SK-N-SH (cell line): ENCODE results near the gene AP5M1. TPM values are rescaled to one million over a fixed set of nuclear protein-coding genes. Genes with fewer than 3 reads are reported as not detected.

ENCODE experiments used
- CTCF ChIA-PET: fragments of 300-600, 350-600 bp; formaldehyde crosslinking; extraction: SDS; loops from one replicate; lab custom pipeline; 2021; lab: Yijun Ruan, JAX
- POLR2A ChIA-PET: fragments of 350-600 bp; sonication (Branson Sonifier 250); formaldehyde crosslinking; extraction: SDS; loops from one replicate; lab custom pipeline; 2020; ENCODE audit warnings: antibody characterized with exemption, inconsistent platforms; lab: Yijun Ruan, JAX
- DNase-seq: peaks from one replicate; pipeline ENCODE4 v3.0.0; 2012
- H2AFZ ChIP-seq: fragments of 200-600 bp; sonication (generic); 2 replicates; pipeline ENCODE4 v1.8.1; 2016; ENCODE audit warnings: antibody characterized with exemption, mild to moderate bottlenecking, low read depth
- H3F3A ChIP-seq: fragments of 200-600 bp; sonication (generic); replicated peaks from 2 replicates; pipeline ENCODE3; 2016; ENCODE audit warnings: antibody characterized with exemption, mild to moderate bottlenecking; ENCODE audit not compliant: insufficient read depth
- H3K27ac ChIP-seq, 2 experiments: fragments of 200-500 bp in 1 of 2; fragments of 200-600 bp in 1 of 2; sonication (Bioruptor generic) in 1 of 2; sonication (generic), shearing (Covaris generic) in 1 of 2; 2 replicates each; pipeline versions ENCODE4 v1.5.1 to v1.6.1; 2014 to 2016; ENCODE audit warnings: low read depth in 2 of 2, inconsistent platforms in 1 of 2, low read length in 1 of 2, mild to moderate bottlenecking in 1 of 2, mixed read lengths in 1 of 2
- H3K27me3 ChIP-seq: fragments of 200-600 bp; sonication (generic), shearing (Covaris generic); 2 replicates; pipeline ENCODE4 v1.6.1; 2016; ENCODE audit warnings: mixed run types; ENCODE audit not compliant: insufficient read depth
- H3K36me3 ChIP-seq, 2 experiments: fragments of 200-500 bp in 1 of 2; fragments of 200-600 bp in 1 of 2; sonication (Bioruptor generic) in 1 of 2; sonication (generic) in 1 of 2; replicated peaks in 1 of 2; 2 replicates each; pipeline versions ENCODE3 to v1.5.1; 2014 to 2016; ENCODE audit warnings: low read length in 1 of 2, mild to moderate bottlenecking in 1 of 2; ENCODE audit not compliant: insufficient read depth in 2 of 2, control insufficient read depth in 1 of 2
- H3K4me1 ChIP-seq, 2 experiments: fragments of 200-500 bp in 1 of 2; fragments of 200-600 bp in 1 of 2; sonication (Bioruptor generic) in 1 of 2; sonication (generic), shearing (Covaris generic) in 1 of 2; 2 replicates each; pipeline versions ENCODE4 v1.5.1 to v1.6.1; 2014 to 2016; ENCODE audit warnings: low read depth in 1 of 2, low read length in 1 of 2, mixed run types in 1 of 2; ENCODE audit not compliant: insufficient read depth in 2 of 2, control insufficient read depth in 1 of 2
- H3K4me2 ChIP-seq: fragments of 200-600 bp; sonication (generic), shearing (Covaris generic); 2 replicates; pipeline ENCODE4 v1.6.1; 2017; ENCODE audit warnings: mixed run types
- H3K4me3 ChIP-seq, 2 experiments: fragments of 200-500 bp in 1 of 2; fragments of 200-600 bp in 1 of 2; sonication (Bioruptor generic) in 1 of 2; sonication (generic), shearing (Covaris generic) in 1 of 2; 2 replicates each; pipeline versions ENCODE4 v1.5.1 to v1.8.1; 2014 to 2016; ENCODE audit warnings: low read depth in 2 of 2, inconsistent platforms in 1 of 2, low read length in 1 of 2, mild to moderate bottlenecking in 1 of 2, mixed read lengths in 1 of 2, moderate library complexity in 1 of 2
- H3K79me2 ChIP-seq: fragments of 200-600 bp; sonication (generic); 2 replicates; pipeline ENCODE4 v1.8.1; 2017; ENCODE audit warnings: mild to moderate bottlenecking; ENCODE audit not compliant: insufficient read depth
- H3K9ac ChIP-seq: fragments of 200-600 bp; sonication (generic); 2 replicates; pipeline ENCODE4 v1.6.1; 2017; ENCODE audit warnings: mixed run types
- H3K9me2 ChIP-seq: fragments of 200-600 bp; sonication (generic); 2 replicates; pipeline ENCODE4 v1.6.1; 2017; ENCODE audit warnings: mixed run types
- H3K9me3 ChIP-seq: fragments of 200-600 bp; sonication (generic); 2 replicates; pipeline ENCODE4 v1.6.1; 2017; ENCODE audit warnings: mixed run types, mild to moderate bottlenecking, moderate library complexity
- H4K20me1 ChIP-seq: fragments of 200-600 bp; sonication (generic); 2 replicates; pipeline ENCODE4 v1.6.1; 2017; ENCODE audit warnings: mild to moderate bottlenecking, mixed run types; ENCODE audit not compliant: insufficient read depth
- CTCF ChIP-seq: fragments of 200-600 bp; sonication (generic); IDR thresholded peaks from 2 replicates; pipeline ENCODE4 v1.6.1; 2017; ENCODE audit warnings: antibody characterized with exemption, mild to moderate bottlenecking, moderate library complexity
- EZH2phosphoT487 ChIP-seq: fragments of 200-600 bp; sonication (generic); IDR thresholded peaks from 2 replicates; pipeline ENCODE4 v1.6.1; 2017; ENCODE audit warnings: low read depth, mixed run types, mild to moderate bottlenecking, antibody characterized with exemption, moderate library complexity, borderline replicate concordance
- FOXJ3 ChIP-seq: sonication (generic); formaldehyde crosslinking; IDR thresholded peaks from 2 replicates; pipeline ENCODE4 v1.5.1; 2020; ENCODE audit warnings: mild to moderate bottlenecking, missing genetic modification reagents
- JUND ChIP-seq: IDR thresholded peaks from 2 replicates; pipeline ENCODE4 v1.4.0; 2012
- MAX ChIP-seq: IDR thresholded peaks from 2 replicates; pipeline ENCODE4 v1.4.0; 2012; ENCODE audit warnings: low read depth
- MEF2A ChIP-seq: IDR thresholded peaks from 2 replicates; pipeline ENCODE4 v1.4.0; 2012; ENCODE audit warnings: low read depth, borderline replicate concordance
- MXI1 ChIP-seq: IDR thresholded peaks from 2 replicates; pipeline ENCODE4 v1.6.1; 2012; ENCODE audit warnings: mild to moderate bottlenecking, low read depth, low read length, improper control_type of control experiment
- RCOR1 ChIP-seq: fragments of 150-350 bp; IDR thresholded peaks from 2 replicates; pipeline ENCODE4 v1.6.1; 2017; ENCODE audit warnings: antibody characterized with exemption, low read length
- REST ChIP-seq: IDR thresholded peaks from 2 replicates; pipeline ENCODE4 v1.6.1; 2012; ENCODE audit warnings: mild to moderate bottlenecking, low read depth, low read length, moderate library complexity
- SIN3A ChIP-seq: IDR thresholded peaks from 2 replicates; pipeline ENCODE4 v1.6.1; 2012; ENCODE audit warnings: low read depth, mild to moderate bottlenecking, low read length, moderate library complexity, borderline replicate concordance
- TEAD4 ChIP-seq: IDR thresholded peaks from 2 replicates; pipeline ENCODE4 v1.4.0; 2012; ENCODE audit warnings: mild to moderate bottlenecking, borderline replicate concordance; ENCODE audit not compliant: insufficient read depth
- USF1 ChIP-seq: IDR thresholded peaks from 2 replicates; pipeline ENCODE4 v1.4.0; 2012; ENCODE audit warnings: low read depth, borderline replicate concordance
- USF2 ChIP-seq: fragments of 150-350 bp; IDR thresholded peaks from 2 replicates; pipeline ENCODE4 v1.6.1; 2017; ENCODE audit warnings: antibody characterized with exemption, low read length, low read depth, borderline replicate concordance
- YY1 ChIP-seq: IDR thresholded peaks from 2 replicates; pipeline ENCODE4 v1.4.0; 2012; ENCODE audit warnings: low read depth, mild to moderate bottlenecking
- ZBTB33 ChIP-seq: IDR thresholded peaks from 2 replicates; pipeline ENCODE4 v1.4.0; 2012; ENCODE audit warnings: low read depth, borderline replicate concordance
- WGBS: methylation state at CpG from one replicate; pipeline ENCODE4 v1.1.6; 2017; ENCODE audit warnings: low lambda C conversion rate; 5-methylcytosine and 5-hydroxymethylcytosine counted together
- polyA plus RNA-seq, 3 experiments: library from polyadenylated mRNA; depleted of rRNA; stranded (reverse); fragments of >200 nt; gene quantifications; 2 replicates each; pipeline ENCODE4 v1.2.3, GENCODE V29; 2012

Gene AP5M1
- polyA plus RNA-seq, 1 of the 3 experiments (the other 2 are of a cell fraction) = 13.1 TPM

GRCh38 chr14:57299511-57299910 is 30.7 kb downstream of the AP5M1 start:
- WGBS = 90% methylated on average over 3 of the region's 3 CpGs
- H3K9me3 ChIP-seq = no peaks in the 10 kb centered on the region

More at GRCh38 chr14:57299511-57299910, 30.7 kb downstream of the AP5M1 start:
- H4K20me1 ChIP-seq = no peaks in the 10 kb centered on the region
- no peak overlapping the region for H3K9ac ChIP-seq
- no peak for TF ChIP-seq RCOR1
- no peak for TF ChIP-seq CTCF
- no peak for TF ChIP-seq JUND
- TF ChIP-seq MEF2A = no peak
- no peak for TF ChIP-seq FOXJ3 (CRISPR knock-in tag)
- TF ChIP-seq TEAD4 = no peak
- no peak for TF ChIP-seq EZH2phosphoT487
- TF ChIP-seq USF1 = no peak
- no peak for TF ChIP-seq USF2
- no peak for TF ChIP-seq MAX
- TF ChIP-seq YY1 = no peak
- TF ChIP-seq ZBTB33 = no peak
- TF ChIP-seq REST = no peak
- TF ChIP-seq SIN3A = no peak
- no peak for TF ChIP-seq MXI1
- no peaks in the 10 kb centered on the region for H3K27me3 ChIP-seq
- CTCF ChIA-PET = interaction anchor here (1.2 kb wide), 1 partner anchor 10 kb away, joined by 4 read pairs; no protein-coding TSS in a partner anchor
- peaks cover 0 to 3% of the 10 kb centered on the region in 2 experiments for H3K36me3 ChIP-seq
- H2AFZ ChIP-seq = no peak overlapping the region
- H3K79me2 ChIP-seq = no peaks in the 10 kb centered on the region
- H3F3A ChIP-seq = no peaks in the 10 kb centered on the region
- no peaks in the 10 kb centered on the region for H3K9me2 ChIP-seq
- no peak overlapping the region for H3K27ac ChIP-seq
- DNase-seq = no peak
- POLR2A ChIA-PET = no interaction called here
- no peak overlapping the region for H3K4me2 ChIP-seq
- no peak overlapping the region for H3K4me3 ChIP-seq
- no peaks in the 10 kb centered on the region; a peak in 1 of 4 replicates for H3K4me1 ChIP-seq
